Stimulated activated CD8-positive, alpha-beta memory T cell treated with anti-CD3 and anti-CD28 coated beads, Interleukin-7, amount 100 ng/mL, for 48 hours (primary cell): ENCODE data around the gene RGS1.

Experiments used
- DNase-seq, 2 donors: peaks; one replicate each; pipeline ENCODE4 v3.0.0-alpha.2; 2020; ENCODE audit warnings: low read depth in 1 of 2; ENCODE audit errors: extremely low read depth in 1 of 2

The RGS1 gene

GRCh38 chr1:192579010-192579738, 3.6 kb downstream of the RGS1 start:
- no peak for DNase-seq

- no peak for DNase-seq
Measured at GRCh38 chr1:192580351-192580962, 4.9 kb downstream of the RGS1 start.

- DNase-seq, result no peak
Measured at GRCh38 chr1:192581131-192581927, 5.8 kb downstream of the RGS1 start.

GRCh38 chr1:192584866-192585265, 9.3 kb downstream of the RGS1 start:
- DNase-seq, result no peak

DNA sequence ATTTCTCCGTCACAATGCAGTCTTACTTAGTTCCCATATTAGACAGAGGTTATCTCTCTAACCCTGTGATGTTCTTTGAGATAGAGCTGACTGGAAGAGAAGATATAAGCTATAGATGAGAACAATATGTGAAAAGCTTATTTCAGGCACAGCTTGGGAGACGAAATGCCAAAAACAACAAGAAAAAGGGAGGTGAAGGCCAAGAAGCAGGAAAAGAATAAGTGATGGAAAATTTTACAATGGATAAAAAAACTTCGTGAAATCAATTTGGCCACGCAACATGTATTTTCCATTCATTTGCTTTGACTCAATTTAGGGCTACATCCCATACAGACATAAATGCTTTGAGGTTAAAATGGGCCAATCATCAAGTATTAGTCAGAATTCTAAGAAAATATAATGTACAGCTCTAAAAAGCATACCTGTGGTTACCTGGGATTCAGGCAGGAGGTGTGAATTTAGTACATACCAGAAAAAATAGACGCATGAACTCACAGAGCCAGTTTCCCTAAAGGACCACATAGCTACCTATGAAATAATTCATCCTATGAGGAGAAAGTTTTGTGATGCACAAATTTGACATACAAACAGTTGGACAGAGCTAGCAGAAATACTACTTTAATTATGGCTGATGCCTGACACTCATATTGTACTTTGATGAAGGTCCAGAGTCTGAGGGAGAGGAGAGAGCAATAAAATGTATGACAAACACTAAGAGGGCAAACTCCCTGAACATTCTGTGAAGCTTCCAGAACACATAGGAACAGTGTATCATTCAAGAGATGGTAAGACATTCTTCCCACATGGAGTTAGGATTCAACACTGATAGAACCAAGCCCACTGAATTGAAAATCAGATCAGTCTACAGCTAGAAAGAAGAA, 12.1 kb downstream of the RGS1 start:
- DNase-seq, result no peak

DNA sequence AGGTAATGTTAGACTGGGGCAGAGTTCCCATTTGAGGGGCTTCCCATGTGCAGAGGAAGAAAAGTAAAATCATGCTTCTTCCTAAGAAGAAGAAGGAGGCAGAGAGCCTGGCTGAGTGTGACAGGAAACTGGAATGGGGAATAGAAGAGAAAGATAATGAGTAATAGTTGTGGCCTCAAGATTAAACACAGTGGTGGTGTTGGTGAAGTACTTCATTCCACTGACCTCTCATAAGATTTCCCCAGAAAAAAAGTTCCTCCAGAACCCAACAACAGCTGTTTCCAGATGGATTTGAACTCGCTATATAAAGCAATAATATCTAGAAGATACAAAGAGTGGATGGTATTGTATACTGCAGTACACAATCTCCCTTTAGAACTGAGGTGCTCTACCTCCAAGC, 13.0 kb downstream of the RGS1 start:
- DNase-seq, result no peak

GRCh38 chr1:192589813-192590212, 14.2 kb downstream of the RGS1 start:
- no peak for DNase-seq

- DNase-seq, result no peak
Measured at GRCh38 chr1:192592517-192592916, 16.9 kb downstream of the RGS1 start.

GRCh38 chr1:192592981-192593708, 17.6 kb downstream of the RGS1 start:
- no peak for DNase-seq

GRCh38 chr1:192595299-192595698, 19.7 kb downstream of the RGS1 start:
- DNase-seq, result no peak

DNA sequence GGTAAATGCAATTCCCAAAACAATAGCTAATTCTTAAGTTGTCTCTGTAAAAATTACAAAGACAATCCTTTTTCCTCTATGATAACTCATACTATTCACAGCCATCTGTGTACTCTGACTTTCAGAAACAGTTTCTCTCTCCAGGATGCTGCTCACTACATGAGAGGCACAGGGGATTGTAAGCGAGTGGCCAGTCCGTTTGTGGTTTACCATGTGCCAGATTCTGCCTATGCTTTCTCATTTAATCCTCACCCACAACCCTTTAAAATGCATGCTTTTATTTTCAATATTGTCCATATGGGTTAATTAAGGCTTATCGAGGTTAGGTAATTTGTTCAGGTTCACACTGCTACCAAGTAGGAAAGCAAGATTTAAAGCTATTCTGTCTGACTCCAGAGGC, 23.0 kb downstream of the RGS1 start:
- DNase-seq, result no peak

- no peak for DNase-seq
Measured at GRCh38 chr1:192600275-192600674, 24.7 kb downstream of the RGS1 start.

GRCh38 chr1:192601143-192601542, 25.6 kb downstream of the RGS1 start:
- DNase-seq, result no peak

DNA sequence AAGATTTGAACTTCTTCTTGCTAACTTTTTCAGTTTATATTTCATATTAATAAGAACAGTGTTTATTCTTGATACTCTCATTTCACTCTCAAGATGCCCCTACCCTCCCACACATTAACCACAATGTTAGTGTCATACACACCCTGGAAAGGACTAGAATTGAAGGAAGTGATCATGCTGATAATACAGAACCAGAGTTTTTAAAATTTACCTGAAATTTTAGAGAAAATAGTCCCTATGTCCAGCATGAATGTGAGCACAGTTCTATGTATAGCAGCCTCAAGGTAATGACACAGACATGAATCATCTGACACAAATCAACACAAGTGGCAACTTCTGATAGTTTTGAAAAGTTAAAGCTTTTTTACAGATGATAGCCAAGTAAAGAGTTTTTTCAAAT, 26.0 kb downstream of the RGS1 start:
- DNase-seq, result no peak

- DNase-seq, result no peak
Measured at GRCh38 chr1:192602757-192603156, 27.2 kb downstream of the RGS1 start.

- DNase-seq, result no peak
Measured at GRCh38 chr1:192603218-192603787, 27.7 kb downstream of the RGS1 start.

- no peak for DNase-seq
Measured at GRCh38 chr1:192604979-192605620, 29.5 kb downstream of the RGS1 start.

DNA sequence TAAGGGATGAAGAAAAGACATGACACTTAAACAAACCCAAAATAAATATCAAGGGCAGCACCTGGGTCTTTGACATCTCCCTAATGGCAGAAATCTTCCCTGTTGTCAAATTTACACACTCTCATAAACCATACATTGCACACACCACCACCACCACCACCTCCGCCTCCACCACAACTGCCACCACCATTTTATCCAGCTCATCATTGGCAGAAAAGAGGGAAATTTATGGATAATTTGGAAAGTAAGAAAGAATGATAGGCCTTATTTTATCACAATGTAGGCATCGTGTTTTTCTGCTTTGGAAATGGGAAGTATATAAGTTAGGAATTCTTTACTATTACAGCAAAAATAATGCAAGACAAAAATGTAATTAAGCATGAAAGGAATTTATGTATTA, 33.1 kb downstream of the RGS1 start:
- DNase-seq, result no peak
